HepG2 (cell line): ENCODE data around the gene WDHD1. TPM values are rescaled to one million over a fixed set of nuclear protein-coding genes. Genes with fewer than 3 reads are reported as not detected.

Source experiments
- ATF7-NPFF ChIP-seq: sonication (generic); formaldehyde crosslinking; IDR thresholded peaks from 2 replicates; pipeline ENCODE4 v1.8.1; 2023; ENCODE audit warnings: mild to moderate bottlenecking, low read depth, missing genetic modification reagents, moderate library complexity
- NCOA1 ChIP-seq: sonication (generic); formaldehyde crosslinking; IDR thresholded peaks from 2 replicates; pipeline ENCODE4 v1.9.0; 2021; ENCODE audit warnings: missing genetic modification reagents
- TCF12 ChIP-seq, 2 experiments: fragments of 450-650 bp in 1 of 2; sonication (generic) in 1 of 2; formaldehyde crosslinking in 1 of 2; IDR thresholded peaks; 2 replicates each; pipeline versions ENCODE4 v1.6.1 to v1.8.0; 2017 to 2022; ENCODE audit warnings: antibody characterized with exemption in 1 of 2, mild to moderate bottlenecking in 1 of 2, missing genetic modification reagents in 1 of 2, moderate library complexity in 1 of 2
- ZNF850 ChIP-seq: sonication (generic); formaldehyde crosslinking; conservative IDR thresholded peaks from 2 replicates; pipeline ENCODE4 v1.9.0; 2021; ENCODE audit warnings: mild to moderate bottlenecking, missing genetic modification reagents
- polyA plus RNA-seq, 8 experiments: library from polyadenylated mRNA; depleted of rRNA in 3 of 8; stranded (reverse) in 7 of 8; unstranded in 1 of 8; fragments of >200 nt; fragmentation: Illumina TruSeq in 4 of 8; extraction: Trizol in 4 of 8; gene quantifications; 2 replicates each; pipeline versions ENCODE4 v1.2.1 to v1.2.3, GENCODE V29; 2011 to 2016; ENCODE audit warnings: low read depth in 4 of 8, missing spikeins in 1 of 8, mixed read lengths in 1 of 8; ENCODE audit not compliant: insufficient read depth in 1 of 8
- total RNA-seq, 5 experiments: library from RNA; depleted of rRNA; stranded (reverse); fragments of >200 nt; fragmentation: Illumina TruSeq; extraction: Trizol; gene quantifications; 2 replicates each; pipeline ENCODE4 v1.2.3, GENCODE V29; 2016; ENCODE audit warnings: low read depth in 1 of 5
- TF ChIP-seq, protein P1 (sequence below): sonication (generic); formaldehyde crosslinking; IDR thresholded peaks from 2 replicates; pipeline ENCODE4 v1.9.0; 2021; ENCODE audit warnings: mild to moderate bottlenecking, missing genetic modification reagents

The WDHD1 gene
- total and polyA plus RNA-seq, 2 of the 13 experiments (the other 11 are each of a cell fraction or from before 2014, with no cell fraction given) = 5.5 to 27.5 TPM

GRCh38 chr14:54901380-54902142 is 125.3 kb downstream of the WDHD1 start (continued):
- TF ChIP-seq NCOA1 (CRISPR knock-in tag) (no peak), TCF12 (IDR thresholded peaks at IDR 0.05) (no peak), TCF12 (CRISPR knock-in tag; IDR thresholded peaks at IDR 0.05) (0 out of 2 replicates have a peak, but pooled peaks have one; percentile 2), ZNF850 (CRISPR knock-in tag) (0 out of 2 replicates have a peak, but pooled peaks have one; percentile 8), ATF7-NPFF (0 out of 2 replicates have a peak, but pooled peaks have one; percentile 0)
- TF ChIP-seq, protein P1, sequence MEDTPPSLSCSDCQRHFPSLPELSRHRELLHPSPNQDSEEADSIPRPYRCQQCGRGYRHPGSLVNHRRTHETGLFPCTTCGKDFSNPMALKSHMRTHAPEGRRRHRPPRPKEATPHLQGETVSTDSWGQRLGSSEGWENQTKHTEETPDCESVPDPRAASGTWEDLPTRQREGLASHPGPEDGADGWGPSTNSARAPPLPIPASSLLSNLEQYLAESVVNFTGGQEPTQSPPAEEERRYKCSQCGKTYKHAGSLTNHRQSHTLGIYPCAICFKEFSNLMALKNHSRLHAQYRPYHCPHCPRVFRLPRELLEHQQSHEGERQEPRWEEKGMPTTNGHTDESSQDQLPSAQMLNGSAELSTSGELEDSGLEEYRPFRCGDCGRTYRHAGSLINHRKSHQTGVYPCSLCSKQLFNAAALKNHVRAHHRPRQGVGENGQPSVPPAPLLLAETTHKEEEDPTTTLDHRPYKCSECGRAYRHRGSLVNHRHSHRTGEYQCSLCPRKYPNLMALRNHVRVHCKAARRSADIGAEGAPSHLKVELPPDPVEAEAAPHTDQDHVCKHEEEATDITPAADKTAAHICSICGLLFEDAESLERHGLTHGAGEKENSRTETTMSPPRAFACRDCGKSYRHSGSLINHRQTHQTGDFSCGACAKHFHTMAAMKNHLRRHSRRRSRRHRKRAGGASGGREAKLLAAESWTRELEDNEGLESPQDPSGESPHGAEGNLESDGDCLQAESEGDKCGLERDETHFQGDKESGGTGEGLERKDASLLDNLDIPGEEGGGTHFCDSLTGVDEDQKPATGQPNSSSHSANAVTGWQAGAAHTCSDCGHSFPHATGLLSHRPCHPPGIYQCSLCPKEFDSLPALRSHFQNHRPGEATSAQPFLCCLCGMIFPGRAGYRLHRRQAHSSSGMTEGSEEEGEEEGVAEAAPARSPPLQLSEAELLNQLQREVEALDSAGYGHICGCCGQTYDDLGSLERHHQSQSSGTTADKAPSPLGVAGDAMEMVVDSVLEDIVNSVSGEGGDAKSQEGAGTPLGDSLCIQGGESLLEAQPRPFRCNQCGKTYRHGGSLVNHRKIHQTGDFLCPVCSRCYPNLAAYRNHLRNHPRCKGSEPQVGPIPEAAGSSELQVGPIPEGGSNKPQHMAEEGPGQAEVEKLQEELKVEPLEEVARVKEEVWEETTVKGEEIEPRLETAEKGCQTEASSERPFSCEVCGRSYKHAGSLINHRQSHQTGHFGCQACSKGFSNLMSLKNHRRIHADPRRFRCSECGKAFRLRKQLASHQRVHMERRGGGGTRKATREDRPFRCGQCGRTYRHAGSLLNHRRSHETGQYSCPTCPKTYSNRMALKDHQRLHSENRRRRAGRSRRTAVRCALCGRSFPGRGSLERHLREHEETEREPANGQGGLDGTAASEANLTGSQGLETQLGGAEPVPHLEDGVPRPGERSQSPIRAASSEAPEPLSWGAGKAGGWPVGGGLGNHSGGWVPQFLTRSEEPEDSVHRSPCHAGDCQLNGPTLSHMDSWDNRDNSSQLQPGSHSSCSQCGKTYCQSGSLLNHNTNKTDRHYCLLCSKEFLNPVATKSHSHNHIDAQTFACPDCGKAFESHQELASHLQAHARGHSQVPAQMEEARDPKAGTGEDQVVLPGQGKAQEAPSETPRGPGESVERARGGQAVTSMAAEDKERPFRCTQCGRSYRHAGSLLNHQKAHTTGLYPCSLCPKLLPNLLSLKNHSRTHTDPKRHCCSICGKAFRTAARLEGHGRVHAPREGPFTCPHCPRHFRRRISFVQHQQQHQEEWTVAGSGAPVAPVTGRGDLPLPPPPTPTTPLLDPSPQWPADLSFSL (CRISPR knock-in tag) = 0 out of 2 replicates have a peak, but pooled peaks have one; percentile 22
